ENCODE results near the gene MCMBP. TPM values are rescaled to one million over a fixed set of nuclear protein-coding genes. Genes with fewer than 3 reads are reported as not detected.
"Not testable (repeated sequence)": the region's sequence is repeated elsewhere in the genome, so short reads cannot be mapped to it uniquely, and the experiment has no call there.

Gene MCMBP
- total RNA-seq, 2 experiments from 2014 or later = 53.8 to 77.5 TPM

- H2AFZ ChIP-seq (ENCODE audit: low read length) = peak within 1 kb of the TSS; percentile 97
- peak within 1 kb of the TSS; percentile 37 for H3K27ac ChIP-seq (ENCODE audit: low read depth, low read length, poor library complexity, severe bottlenecking)
- POLR2A ChIA-PET = interaction anchor here (0.5 to 4.4 kb wide), 6 partner anchors 9 to 216 kb away, joined by 3 to 39 read pairs (median 4); partner anchors contain the start of gene MCMBP
- H3K9me2 ChIP-seq (ENCODE audit: insufficient read depth, low read length) = no peaks in the 10 kb centered on the region
- TF ChIP-seq CTCF (conservative IDR thresholded peaks at IDR 0.05; ENCODE audit: low read length) (no peak), EZH2phosphoT487 (IDR thresholded peaks at IDR 0.05; ENCODE audit: borderline replicate concordance, low read depth, low read length) (no peak)
- H3K4me3 ChIP-seq (ENCODE audit: low read depth, low read length, poor library complexity, severe bottlenecking) = peak within 1 kb of the TSS; percentile 89
- intact Hi-C loops (cut with micrococcal nuclease; ENCODE audit: unreplicated experiment) = loop anchor here (1.0 kb wide), 1 partner anchor 19 kb away; no protein-coding TSS in a partner anchor
- H3K4me1 ChIP-seq (ENCODE audit: insufficient read depth, low read length, poor library complexity, severe bottlenecking) = peaks cover 18% of the 10 kb centered on the region
- DNase-seq (ENCODE audit: low spot score) = peak; percentile 94
- peaks cover 10% of the 10 kb centered on the region; the same call in 1 of the 2 replicates for H3K9me3 ChIP-seq (ENCODE audit: low read length)
- BruUV-seq (replicated peaks) = TSS peak; percentile 94
- peaks cover 19% of the 10 kb centered on the region for H3K36me3 ChIP-seq (ENCODE audit: insufficient read depth, low read length)
- CTCF ChIA-PET (ENCODE audit: unreplicated experiment) = no interaction called here
- peaks cover 53% of the 10 kb centered on the region for H3K79me2 ChIP-seq (ENCODE audit: insufficient read depth, low read depth, low read length)
- H4K20me1 ChIP-seq (ENCODE audit: insufficient read depth, low read length) = peaks cover 6% of the 10 kb centered on the region; the same call in 1 of the 2 replicates
- H3K4me2 ChIP-seq (ENCODE audit: low read length) = peak within 1 kb of the TSS; percentile 83
Observed at GRCh38 chr10:119892188-119893065, 19.8 kb upstream of the MCMBP start, which contains the start of gene SEC23IP. Gene SEC23IP, plus strand, starts transcription at chr10:119892730. Its CDS starts 53 bp downstream, at chr10:119892783.

- CTCF ChIA-PET (ENCODE audit: unreplicated experiment); H4K20me1 ChIP-seq (ENCODE audit: insufficient read depth, low read length); H3K9me2 ChIP-seq (ENCODE audit: insufficient read depth, low read length); BruUV-seq (replicated peaks); H3K9me3 ChIP-seq (ENCODE audit: low read length); DNase-seq (ENCODE audit: low spot score): not testable (repeated sequence)
- POLR2A ChIA-PET = interaction anchor here (0.5 to 4.4 kb wide), 6 partner anchors 9 to 294 kb away, joined by 3 to 39 read pairs (median 4); partner anchors contain the start of gene MCMBP
- H3K4me1 ChIP-seq (ENCODE audit: insufficient read depth, low read length, poor library complexity, severe bottlenecking) = peaks cover 18% of the 10 kb centered on the region
- peak overlapping the region; percentile 89 for H3K4me3 ChIP-seq (ENCODE audit: low read depth, low read length, poor library complexity, severe bottlenecking)
- H2AFZ ChIP-seq (ENCODE audit: low read length) = peak overlapping the region; percentile 97
- H3K36me3 ChIP-seq (ENCODE audit: insufficient read depth, low read length) = peaks cover 19% of the 10 kb centered on the region
- intact Hi-C loops (cut with micrococcal nuclease; ENCODE audit: unreplicated experiment) = loop anchor here (1.0 kb wide), 1 partner anchor 19 kb away; no protein-coding TSS in a partner anchor
- peak overlapping the region; percentile 83 for H3K4me2 ChIP-seq (ENCODE audit: low read length)
- H3K27ac ChIP-seq (ENCODE audit: low read depth, low read length, poor library complexity, severe bottlenecking) = peak overlapping the region; percentile 6
- peaks cover 47% of the 10 kb centered on the region for H3K79me2 ChIP-seq (ENCODE audit: insufficient read depth, low read depth, low read length)
Observed at GRCh38 chr10:119891849-119892187, 19.2 kb upstream of the MCMBP start.

- H4K20me1 ChIP-seq (ENCODE audit: insufficient read depth, low read length); H3K9me2 ChIP-seq (ENCODE audit: insufficient read depth, low read length); intact Hi-C loops (cut with micrococcal nuclease; ENCODE audit: unreplicated experiment); CTCF ChIA-PET (ENCODE audit: unreplicated experiment); H2AFZ ChIP-seq (ENCODE audit: low read length); BruUV-seq (replicated peaks); H3K9me3 ChIP-seq (ENCODE audit: low read length); H3K4me3 ChIP-seq (ENCODE audit: low read depth, low read length, poor library complexity, severe bottlenecking); H3K27ac ChIP-seq (ENCODE audit: low read depth, low read length, poor library complexity, severe bottlenecking); H3K4me2 ChIP-seq (ENCODE audit: low read length); DNase-seq (ENCODE audit: low spot score): not testable (repeated sequence)
- Histone ChIP-seq H3K79me2 (ENCODE audit: insufficient read depth, low read depth, low read length) (peaks cover 33% of the 10 kb centered on the region), H3K4me1 (ENCODE audit: insufficient read depth, low read length, poor library complexity, severe bottlenecking) (peaks cover 18% of the 10 kb centered on the region), H3K36me3 (ENCODE audit: insufficient read depth, low read length) (peaks cover 15% of the 10 kb centered on the region)
- POLR2A ChIA-PET = interaction anchor here (1.0 to 4.4 kb wide), 3 partner anchors 18 to 264 kb away, joined by 3 to 39 read pairs (median 6); partner anchors contain the start of gene MCMBP
Observed at GRCh38 chr10:119890307-119890706, 17.7 kb upstream of the MCMBP start.

GRCh38 chr10:119889201-119889600, 16.6 kb upstream of the MCMBP start:
- H3K9me3 ChIP-seq (ENCODE audit: low read length); H3K36me3 ChIP-seq (ENCODE audit: insufficient read depth, low read length); H3K4me3 ChIP-seq (ENCODE audit: low read depth, low read length, poor library complexity, severe bottlenecking); H3K4me2 ChIP-seq (ENCODE audit: low read length); BruUV-seq (replicated peaks); POLR2A ChIA-PET; CTCF ChIA-PET (ENCODE audit: unreplicated experiment); H2AFZ ChIP-seq (ENCODE audit: low read length); H4K20me1 ChIP-seq (ENCODE audit: insufficient read depth, low read length); DNase-seq (ENCODE audit: low spot score); H3K27ac ChIP-seq (ENCODE audit: low read depth, low read length, poor library complexity, severe bottlenecking); H3K9me2 ChIP-seq (ENCODE audit: insufficient read depth, low read length); intact Hi-C loops (cut with micrococcal nuclease; ENCODE audit: unreplicated experiment): not testable (repeated sequence)
- Histone ChIP-seq H3K4me1 (ENCODE audit: insufficient read depth, low read length, poor library complexity, severe bottlenecking) (peaks cover 14% of the 10 kb centered on the region), H3K79me2 (ENCODE audit: insufficient read depth, low read depth, low read length) (peaks cover 22% of the 10 kb centered on the region)

- H3K4me3 ChIP-seq (ENCODE audit: low read depth, low read length, poor library complexity, severe bottlenecking); H3K36me3 ChIP-seq (ENCODE audit: insufficient read depth, low read length); CTCF ChIA-PET (ENCODE audit: unreplicated experiment); H3K4me2 ChIP-seq (ENCODE audit: low read length); H3K27ac ChIP-seq (ENCODE audit: low read depth, low read length, poor library complexity, severe bottlenecking); H3K9me2 ChIP-seq (ENCODE audit: insufficient read depth, low read length); H4K20me1 ChIP-seq (ENCODE audit: insufficient read depth, low read length); H3K9me3 ChIP-seq (ENCODE audit: low read length); BruUV-seq (replicated peaks); POLR2A ChIA-PET; DNase-seq (ENCODE audit: low spot score); H3K4me1 ChIP-seq (ENCODE audit: insufficient read depth, low read length, poor library complexity, severe bottlenecking); intact Hi-C loops (cut with micrococcal nuclease; ENCODE audit: unreplicated experiment); H2AFZ ChIP-seq (ENCODE audit: low read length): not testable (repeated sequence)
- H3K79me2 ChIP-seq (ENCODE audit: insufficient read depth, low read depth, low read length) = peaks cover 17% of the 10 kb centered on the region; the same call in 1 of the 2 replicates
Observed at GRCh38 chr10:119888715-119889114, 16.1 kb upstream of the MCMBP start.
